ENCODE measurements around the gene FAM53B. TPM values are rescaled to one million over a fixed set of nuclear protein-coding genes. Genes with fewer than 3 reads are reported as not detected.

FAM53B gene
- total and polyA plus RNA-seq, 2 experiments from 2014 or later, result 2.1 to 10.1 TPM

GRCh38 chr10:124649214-124649613 lies 95.0 kb downstream of the FAM53B start:
- no peaks in the 10 kb centered on the region for H4K20me1 ChIP-seq (ENCODE audit: insufficient read depth)
- H3K9me3 ChIP-seq (ENCODE audit: low read depth), result no peaks in the 10 kb centered on the region
- H3K4me3 ChIP-seq, result no peak overlapping the region
- H3K9me2 ChIP-seq (ENCODE audit: insufficient read depth), result no peaks in the 10 kb centered on the region
- TF ChIP-seq EZH2 (IDR thresholded peaks at IDR 0.05; ENCODE audit: insufficient read depth, poor library complexity, severe bottlenecking) (no peak), EZH2phosphoT487 (IDR thresholded peaks at IDR 0.05; ENCODE audit: insufficient read depth, low read depth) (no peak)
- no peak overlapping the region for H3K4me2 ChIP-seq (ENCODE audit: unreplicated experiment)
- H3K79me2 ChIP-seq (ENCODE audit: insufficient read depth), result peaks cover 5% of the 10 kb centered on the region; the same call in 1 of the 2 replicates
- H2AFZ ChIP-seq, result peak overlapping the region; percentile 40; the same call in 1 of the 2 replicates
- DNase-seq, result peak; percentile 42
- in situ Hi-C loops (cut with MboI), result no loop called here
- no peaks in the 10 kb centered on the region for H3F3A ChIP-seq (ENCODE audit: insufficient read depth)
- peaks cover 17% of the 10 kb centered on the region for H3K4me1 ChIP-seq (ENCODE audit: insufficient read depth)
- 28 to 30% methylated on average over 5 of the region's 5 CpGs for WGBS, 2 experiments (ENCODE audit: low coverage in 1 of 2, low lambda C conversion rate in 2 of 2, missing lambda C conversion rate in 2 of 2)
- no peak overlapping the region for H3K27ac ChIP-seq
- no peaks in the 10 kb centered on the region for H3K27me3 ChIP-seq (replicated peaks; ENCODE audit: insufficient read depth)
- no peaks in the 10 kb centered on the region for H3K36me3 ChIP-seq (ENCODE audit: low read depth)
- no peak overlapping the region for H3K9ac ChIP-seq

- H3K79me2 ChIP-seq (ENCODE audit: insufficient read depth), result peaks cover 5% of the 10 kb centered on the region; the same call in 1 of the 2 replicates
- H4K20me1 ChIP-seq (ENCODE audit: insufficient read depth), result no peaks in the 10 kb centered on the region
- H3K27me3 ChIP-seq (replicated peaks; ENCODE audit: insufficient read depth), result no peaks in the 10 kb centered on the region
- H3K4me3 ChIP-seq, result no peak overlapping the region
- peaks cover 17% of the 10 kb centered on the region for H3K4me1 ChIP-seq (ENCODE audit: insufficient read depth)
- H3K4me2 ChIP-seq (ENCODE audit: unreplicated experiment), result no peak overlapping the region
- no peak overlapping the region for H2AFZ ChIP-seq
- H3K27ac ChIP-seq, result no peak overlapping the region
- in situ Hi-C loops (cut with MboI), result no loop called here
- no peaks in the 10 kb centered on the region for H3K9me2 ChIP-seq (ENCODE audit: insufficient read depth)
- WGBS, 2 experiments (ENCODE audit: low coverage in 1 of 2, low lambda C conversion rate in 2 of 2, missing lambda C conversion rate in 2 of 2), result 91% methylated on average over 9 of the region's 9 CpGs
- H3K36me3 ChIP-seq (ENCODE audit: low read depth), result no peaks in the 10 kb centered on the region
- TF ChIP-seq EZH2phosphoT487 (IDR thresholded peaks at IDR 0.05; ENCODE audit: insufficient read depth, low read depth), result no peak
- no peaks in the 10 kb centered on the region for H3K9me3 ChIP-seq (ENCODE audit: low read depth)
- no peak overlapping the region for H3K9ac ChIP-seq
- H3F3A ChIP-seq (ENCODE audit: insufficient read depth), result no peaks in the 10 kb centered on the region
- peak; percentile 42 for DNase-seq
Observed at GRCh38 chr10:124648738-124649137, 95.4 kb downstream of the FAM53B start.

GRCh38 chr10:124648131-124648475 lies 96.1 kb downstream of the FAM53B start:
- in situ Hi-C loops (cut with MboI), result no loop called here
- no peaks in the 10 kb centered on the region for H3F3A ChIP-seq (ENCODE audit: insufficient read depth)
- 0 out of 2 replicates have a peak overlapping the region, but pooled peaks have one; percentile 38 for H3K9ac ChIP-seq
- 13 to 35% methylated on average over 5 to 6 of the region's 7 CpGs for WGBS, 2 experiments (ENCODE audit: low coverage in 1 of 2, low lambda C conversion rate in 2 of 2, missing lambda C conversion rate in 2 of 2)
- H2AFZ ChIP-seq, result peak overlapping the region; percentile 86
- no peak for DNase-seq
- peak overlapping the region; percentile 28; the same call in 1 of the 2 replicates for H3K27ac ChIP-seq
- no peaks in the 10 kb centered on the region for H4K20me1 ChIP-seq (ENCODE audit: insufficient read depth)
- no peak overlapping the region for H3K4me3 ChIP-seq
- peaks cover 17% of the 10 kb centered on the region for H3K4me1 ChIP-seq (ENCODE audit: insufficient read depth)
- H3K9me2 ChIP-seq (ENCODE audit: insufficient read depth), result no peaks in the 10 kb centered on the region
- peaks cover 5% of the 10 kb centered on the region; the same call in 1 of the 2 replicates for H3K79me2 ChIP-seq (ENCODE audit: insufficient read depth)
- no peaks in the 10 kb centered on the region for H3K36me3 ChIP-seq (ENCODE audit: low read depth)
- no peaks in the 10 kb centered on the region for H3K27me3 ChIP-seq (replicated peaks; ENCODE audit: insufficient read depth)
- no peak overlapping the region for H3K4me2 ChIP-seq (ENCODE audit: unreplicated experiment)
- TF ChIP-seq EZH2 (IDR thresholded peaks at IDR 0.05; ENCODE audit: insufficient read depth, poor library complexity, severe bottlenecking), result no peak
- TF ChIP-seq EZH2phosphoT487 (IDR thresholded peaks at IDR 0.05; ENCODE audit: insufficient read depth, low read depth), result no peak
- no peaks in the 10 kb centered on the region for H3K9me3 ChIP-seq (ENCODE audit: low read depth)

- Histone ChIP-seq H3K9ac (0 out of 2 replicates have a peak overlapping the region, but pooled peaks have one; percentile 38), H3K4me1 (ENCODE audit: insufficient read depth) (peaks cover 17% of the 10 kb centered on the region), H2AFZ (peak overlapping the region; percentile 86), H3K9me2 (ENCODE audit: insufficient read depth) (no peaks in the 10 kb centered on the region), H3K79me2 (ENCODE audit: insufficient read depth) (peaks cover 5% of the 10 kb centered on the region; the same call in 1 of the 2 replicates), H3K9me3 (ENCODE audit: low read depth) (no peaks in the 10 kb centered on the region), H4K20me1 (ENCODE audit: insufficient read depth) (no peaks in the 10 kb centered on the region), H3K36me3 (ENCODE audit: low read depth) (no peaks in the 10 kb centered on the region), H3K27ac (peak overlapping the region; percentile 28; the same call in 1 of the 2 replicates), H3K4me2 (ENCODE audit: unreplicated experiment) (no peak overlapping the region), H3F3A (ENCODE audit: insufficient read depth) (no peaks in the 10 kb centered on the region), H3K27me3 (replicated peaks; ENCODE audit: insufficient read depth) (no peaks in the 10 kb centered on the region), H3K4me3 (no peak overlapping the region)
- TF ChIP-seq EZH2 (IDR thresholded peaks at IDR 0.05; ENCODE audit: insufficient read depth, poor library complexity, severe bottlenecking) (no peak), EZH2phosphoT487 (IDR thresholded peaks at IDR 0.05; ENCODE audit: insufficient read depth, low read depth) (no peak)
- in situ Hi-C loops (cut with MboI), result no loop called here
- WGBS, 2 experiments (ENCODE audit: low coverage in 1 of 2, low lambda C conversion rate in 2 of 2, missing lambda C conversion rate in 2 of 2), result 70 to 75% methylated on average over 9 of the region's 9 CpGs
- DNase-seq, result peak; percentile 74
Observed at GRCh38 chr10:124647421-124648130, 96.6 kb downstream of the FAM53B start.
